Sigmoid colon (tissue), 3 donors: ENCODE data around the gene PCDHGB4.

Source experiments
- POLR2A ChIP-seq, 2 donors: fragments of 450-650 bp; IDR thresholded peaks; one replicate each; pipeline ENCODE4 v1.6.1; 2016; ENCODE audit warnings: antibody characterized with exemption in 2 of 2, mild to moderate bottlenecking in 2 of 2, moderate library complexity in 2 of 2
- TF ChIP-seq, protein P1 (sequence below), 4 experiments: fragments of 450-650 bp in 3 of 4; fragments of 200-600 bp in 1 of 4; IDR thresholded peaks; one replicate each; pipeline ENCODE4 v1.5.1; 2016 to 2019; ENCODE audit warnings: antibody characterized with exemption in 4 of 4, mild to moderate bottlenecking in 3 of 4, moderate library complexity in 2 of 4

DNA sequence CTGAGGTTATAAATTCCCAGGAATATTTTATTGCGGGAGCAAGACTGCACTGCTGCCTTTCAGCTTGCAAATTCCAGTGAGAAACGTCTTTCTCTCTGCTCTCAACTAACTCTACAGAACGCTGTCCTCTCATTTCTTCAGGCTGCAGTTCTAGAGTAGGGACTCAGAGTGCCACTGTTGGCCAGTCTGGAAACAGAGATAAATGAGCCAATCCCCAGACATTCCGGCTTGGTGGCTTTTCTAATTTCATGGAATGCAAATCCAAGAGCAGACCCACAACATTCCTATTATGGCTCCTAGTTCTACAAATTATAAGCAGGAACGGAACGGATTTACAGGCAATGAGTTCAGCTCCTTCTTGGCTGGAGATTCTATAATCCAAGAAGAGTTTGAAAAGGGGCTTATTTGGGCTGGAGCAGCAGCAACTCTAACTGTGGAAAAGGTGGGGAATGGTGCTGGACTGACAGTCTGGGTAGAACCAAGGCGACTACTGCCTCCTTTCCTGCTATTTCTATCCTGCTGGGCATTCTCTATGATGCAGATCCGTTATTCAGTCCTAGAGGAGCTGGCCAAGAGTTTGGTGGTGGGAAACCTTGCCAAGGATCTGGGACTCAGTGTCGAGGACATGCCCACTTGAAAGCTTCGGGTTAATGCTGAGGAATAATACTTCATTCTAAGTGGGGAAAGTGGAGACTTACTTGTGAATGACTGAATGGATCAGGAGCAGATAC lies 52.1 kb downstream of the PCDHGB4 start:
- TF ChIP-seq, protein P1, sequence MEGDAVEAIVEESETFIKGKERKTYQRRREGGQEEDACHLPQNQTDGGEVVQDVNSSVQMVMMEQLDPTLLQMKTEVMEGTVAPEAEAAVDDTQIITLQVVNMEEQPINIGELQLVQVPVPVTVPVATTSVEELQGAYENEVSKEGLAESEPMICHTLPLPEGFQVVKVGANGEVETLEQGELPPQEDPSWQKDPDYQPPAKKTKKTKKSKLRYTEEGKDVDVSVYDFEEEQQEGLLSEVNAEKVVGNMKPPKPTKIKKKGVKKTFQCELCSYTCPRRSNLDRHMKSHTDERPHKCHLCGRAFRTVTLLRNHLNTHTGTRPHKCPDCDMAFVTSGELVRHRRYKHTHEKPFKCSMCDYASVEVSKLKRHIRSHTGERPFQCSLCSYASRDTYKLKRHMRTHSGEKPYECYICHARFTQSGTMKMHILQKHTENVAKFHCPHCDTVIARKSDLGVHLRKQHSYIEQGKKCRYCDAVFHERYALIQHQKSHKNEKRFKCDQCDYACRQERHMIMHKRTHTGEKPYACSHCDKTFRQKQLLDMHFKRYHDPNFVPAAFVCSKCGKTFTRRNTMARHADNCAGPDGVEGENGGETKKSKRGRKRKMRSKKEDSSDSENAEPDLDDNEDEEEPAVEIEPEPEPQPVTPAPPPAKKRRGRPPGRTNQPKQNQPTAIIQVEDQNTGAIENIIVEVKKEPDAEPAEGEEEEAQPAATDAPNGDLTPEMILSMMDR (IDR thresholded peaks at IDR 0.05) = no peak
- TF ChIP-seq POLR2A (IDR thresholded peaks at IDR 0.05) = no peak
